Testis (tissue), 2 donors: ENCODE results near the gene SPAG9.

ENCODE experiments used
- POLR2A ChIP-seq: fragments of 450-650 bp; IDR thresholded peaks from one replicate; pipeline ENCODE4 v1.6.1; 2017; ENCODE audit warnings: antibody characterized with exemption, mild to moderate bottlenecking, moderate library complexity
- TF ChIP-seq, protein P1 (sequence below), 3 experiments: fragments of 450-650 bp in 2 of 3; fragments of 200-600 bp in 1 of 3; sonication (generic) in 1 of 3; IDR thresholded peaks; one replicate each; pipeline ENCODE4 v1.5.1; 2016 to 2019; ENCODE audit warnings: antibody characterized with exemption in 3 of 3, mild to moderate bottlenecking in 2 of 3, moderate library complexity in 1 of 3

DNA sequence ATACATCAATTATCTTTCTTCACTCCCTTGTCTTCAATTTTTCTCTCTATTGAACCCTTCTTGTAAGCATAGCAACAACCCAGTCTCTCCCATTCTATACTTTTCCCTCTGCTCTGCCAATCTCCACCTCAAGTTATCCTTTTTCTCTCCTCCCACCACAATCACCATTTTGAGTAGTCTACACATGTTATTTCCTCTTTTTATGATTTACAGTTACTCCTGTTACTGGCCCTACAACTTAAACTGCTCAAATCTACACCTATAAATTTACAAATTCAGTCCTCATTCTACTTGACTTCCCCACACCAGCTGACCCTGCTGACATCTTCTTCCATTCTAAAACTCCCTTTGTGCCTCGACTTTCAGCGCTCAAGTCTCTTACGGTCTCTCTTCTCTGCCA is 84.6 kb downstream of the SPAG9 start:
- TF ChIP-seq, protein P1, sequence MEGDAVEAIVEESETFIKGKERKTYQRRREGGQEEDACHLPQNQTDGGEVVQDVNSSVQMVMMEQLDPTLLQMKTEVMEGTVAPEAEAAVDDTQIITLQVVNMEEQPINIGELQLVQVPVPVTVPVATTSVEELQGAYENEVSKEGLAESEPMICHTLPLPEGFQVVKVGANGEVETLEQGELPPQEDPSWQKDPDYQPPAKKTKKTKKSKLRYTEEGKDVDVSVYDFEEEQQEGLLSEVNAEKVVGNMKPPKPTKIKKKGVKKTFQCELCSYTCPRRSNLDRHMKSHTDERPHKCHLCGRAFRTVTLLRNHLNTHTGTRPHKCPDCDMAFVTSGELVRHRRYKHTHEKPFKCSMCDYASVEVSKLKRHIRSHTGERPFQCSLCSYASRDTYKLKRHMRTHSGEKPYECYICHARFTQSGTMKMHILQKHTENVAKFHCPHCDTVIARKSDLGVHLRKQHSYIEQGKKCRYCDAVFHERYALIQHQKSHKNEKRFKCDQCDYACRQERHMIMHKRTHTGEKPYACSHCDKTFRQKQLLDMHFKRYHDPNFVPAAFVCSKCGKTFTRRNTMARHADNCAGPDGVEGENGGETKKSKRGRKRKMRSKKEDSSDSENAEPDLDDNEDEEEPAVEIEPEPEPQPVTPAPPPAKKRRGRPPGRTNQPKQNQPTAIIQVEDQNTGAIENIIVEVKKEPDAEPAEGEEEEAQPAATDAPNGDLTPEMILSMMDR (IDR thresholded peaks at IDR 0.05): no peak
- TF ChIP-seq POLR2A: no peak
